Fibroblast of pulmonary artery (primary cell): ENCODE measurements around the gene C13orf46.

ENCODE experiments used
- DNase-seq: peaks from one replicate; pipeline ENCODE4 v3.0.0-alpha.2; 2010; ENCODE audit warnings: low read depth
- H3K4me3 ChIP-seq: replicated peaks from 2 replicates; pipeline ENCODE4 v1.5.1; 2011; ENCODE audit warnings: low read depth, mild to moderate bottlenecking, control low read depth, low read length, moderate library complexity
- TF ChIP-seq, protein P1 (sequence below): IDR thresholded peaks from 2 replicates; pipeline ENCODE4 v1.5.1; 2011; ENCODE audit warnings: mild to moderate bottlenecking, control low read depth, low read length, inconsistent platforms; ENCODE audit errors: missing control alignments

C13orf46 gene

DNA sequence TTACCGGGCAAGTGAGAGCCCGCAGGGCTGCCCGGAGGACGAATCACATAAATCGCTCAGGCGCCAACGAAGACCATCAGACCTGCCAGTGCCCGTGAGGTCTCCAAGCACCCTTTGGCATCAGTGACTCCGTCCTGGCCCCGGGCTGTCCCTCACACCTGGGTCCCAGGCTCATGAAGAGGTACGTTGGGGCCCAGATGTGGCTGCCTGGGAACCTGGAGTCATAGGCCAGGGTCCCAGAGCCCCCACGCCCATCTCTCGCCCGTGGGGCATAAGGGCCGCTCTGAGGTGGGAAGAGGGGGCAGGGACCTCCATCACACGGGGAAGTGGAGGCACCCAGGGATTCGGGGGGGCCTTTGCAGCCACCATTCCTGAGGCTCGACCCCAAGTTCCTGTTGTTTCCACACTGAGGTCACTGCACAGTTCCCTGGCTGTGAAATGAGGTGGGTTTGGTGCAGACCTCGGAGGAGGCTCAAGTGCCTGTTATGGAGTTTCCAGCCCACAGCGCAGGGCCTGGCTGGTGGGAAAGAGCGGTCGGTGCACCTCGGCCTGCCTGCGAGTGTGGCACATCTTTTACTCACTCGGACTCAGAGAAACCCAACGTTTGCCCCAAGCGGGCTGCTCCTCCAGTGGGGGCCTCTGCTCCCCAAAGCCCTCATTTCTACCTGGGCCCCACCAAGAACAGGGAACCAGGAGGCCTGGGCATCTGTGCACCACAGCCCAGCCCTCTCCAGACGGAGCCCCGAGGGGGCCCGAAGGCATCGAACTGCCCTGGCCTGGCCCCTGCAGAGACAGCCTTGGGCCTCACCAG is 35.9 kb upstream of the C13orf46 start:
- TF ChIP-seq, protein P1, sequence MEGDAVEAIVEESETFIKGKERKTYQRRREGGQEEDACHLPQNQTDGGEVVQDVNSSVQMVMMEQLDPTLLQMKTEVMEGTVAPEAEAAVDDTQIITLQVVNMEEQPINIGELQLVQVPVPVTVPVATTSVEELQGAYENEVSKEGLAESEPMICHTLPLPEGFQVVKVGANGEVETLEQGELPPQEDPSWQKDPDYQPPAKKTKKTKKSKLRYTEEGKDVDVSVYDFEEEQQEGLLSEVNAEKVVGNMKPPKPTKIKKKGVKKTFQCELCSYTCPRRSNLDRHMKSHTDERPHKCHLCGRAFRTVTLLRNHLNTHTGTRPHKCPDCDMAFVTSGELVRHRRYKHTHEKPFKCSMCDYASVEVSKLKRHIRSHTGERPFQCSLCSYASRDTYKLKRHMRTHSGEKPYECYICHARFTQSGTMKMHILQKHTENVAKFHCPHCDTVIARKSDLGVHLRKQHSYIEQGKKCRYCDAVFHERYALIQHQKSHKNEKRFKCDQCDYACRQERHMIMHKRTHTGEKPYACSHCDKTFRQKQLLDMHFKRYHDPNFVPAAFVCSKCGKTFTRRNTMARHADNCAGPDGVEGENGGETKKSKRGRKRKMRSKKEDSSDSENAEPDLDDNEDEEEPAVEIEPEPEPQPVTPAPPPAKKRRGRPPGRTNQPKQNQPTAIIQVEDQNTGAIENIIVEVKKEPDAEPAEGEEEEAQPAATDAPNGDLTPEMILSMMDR, result no peak
- no peak for DNase-seq

DNA sequence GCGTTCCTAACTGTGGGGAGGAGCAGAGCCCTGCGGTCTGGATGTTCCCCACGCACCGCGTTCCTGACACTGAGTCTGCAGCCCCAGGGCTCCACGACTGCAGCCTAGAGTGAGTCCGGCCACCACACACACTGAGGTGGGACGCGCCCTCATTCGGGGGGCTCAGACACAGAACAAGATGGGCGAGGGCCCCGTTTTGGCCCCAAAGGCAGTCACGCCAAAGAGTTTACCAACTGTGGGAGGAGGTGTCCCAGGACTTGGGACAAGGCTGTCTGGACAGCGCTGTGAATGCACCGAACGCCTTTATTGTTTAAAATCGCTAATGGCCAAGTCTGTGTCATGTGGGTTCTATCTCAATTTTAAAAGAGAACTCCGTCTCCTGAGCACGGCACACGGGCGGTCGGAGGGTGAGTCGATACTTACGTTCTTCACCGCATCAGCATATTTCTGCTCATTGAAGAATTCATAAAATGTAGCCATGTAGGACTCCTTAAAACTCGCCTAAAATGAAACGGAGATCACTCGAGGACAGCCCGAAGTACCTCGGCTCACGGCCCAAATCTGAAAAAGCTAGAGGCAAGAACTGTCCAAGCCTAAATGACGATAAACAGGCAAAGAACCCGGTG is 35.2 kb upstream of the C13orf46 start:
- no peak overlapping the region for H3K4me3 ChIP-seq
- TF ChIP-seq, protein P1, result no peak
- DNase-seq, result no peak

More for the DNA sequence above, 35.9 kb upstream of the C13orf46 start:
- H3K4me3 ChIP-seq, result no peak overlapping the region

DNA sequence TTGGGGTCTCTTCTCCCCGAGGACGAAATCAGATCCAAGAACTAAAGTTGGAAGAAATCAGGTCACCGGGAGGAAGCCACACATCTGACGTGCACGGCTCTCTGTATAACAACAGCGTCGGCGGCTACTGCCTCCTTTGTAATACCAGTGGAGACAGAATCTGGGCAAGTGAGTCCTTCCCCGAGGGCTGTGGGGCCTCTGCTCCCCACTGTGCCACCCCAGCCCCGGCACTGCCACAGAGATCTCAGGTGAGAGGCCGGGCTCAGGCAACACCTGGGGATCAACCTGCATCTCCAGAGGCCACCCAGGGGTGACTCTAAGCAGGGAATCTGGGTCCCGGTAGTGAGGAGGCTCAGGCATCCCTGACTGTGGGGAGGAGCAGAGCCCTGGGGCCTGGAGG is 33.7 kb upstream of the C13orf46 start:
- no peak overlapping the region for H3K4me3 ChIP-seq
- no peak for DNase-seq
- TF ChIP-seq, protein P1, result no peak

DNA sequence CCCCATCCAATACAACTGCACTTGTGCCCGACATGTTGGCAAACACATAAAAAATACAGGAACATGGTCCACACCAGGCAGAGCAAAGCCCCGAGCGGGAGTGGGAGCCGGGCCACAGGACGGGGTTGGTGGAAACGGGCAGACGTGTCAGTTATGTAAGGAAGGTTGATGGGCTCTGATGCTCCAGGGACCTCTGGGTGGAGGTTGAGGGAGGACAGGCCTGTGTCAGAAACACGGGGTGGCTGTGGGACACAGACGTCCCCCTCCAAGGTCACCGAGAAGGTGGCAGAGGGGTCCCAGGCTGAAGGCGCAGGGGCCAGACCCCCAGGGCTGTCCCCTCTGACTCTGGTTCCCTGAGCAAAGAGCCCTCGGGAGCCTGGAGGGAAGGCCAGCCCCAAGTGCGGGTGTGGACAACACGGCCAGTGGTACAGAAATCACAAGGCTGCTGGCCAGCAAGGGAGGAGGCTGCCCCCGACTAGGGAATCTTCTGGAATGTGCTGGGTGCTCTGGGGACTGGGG is 31.4 kb upstream of the C13orf46 start:
- TF ChIP-seq, protein P1, result no peak
- no peak for DNase-seq
- no peak overlapping the region for H3K4me3 ChIP-seq

DNA sequence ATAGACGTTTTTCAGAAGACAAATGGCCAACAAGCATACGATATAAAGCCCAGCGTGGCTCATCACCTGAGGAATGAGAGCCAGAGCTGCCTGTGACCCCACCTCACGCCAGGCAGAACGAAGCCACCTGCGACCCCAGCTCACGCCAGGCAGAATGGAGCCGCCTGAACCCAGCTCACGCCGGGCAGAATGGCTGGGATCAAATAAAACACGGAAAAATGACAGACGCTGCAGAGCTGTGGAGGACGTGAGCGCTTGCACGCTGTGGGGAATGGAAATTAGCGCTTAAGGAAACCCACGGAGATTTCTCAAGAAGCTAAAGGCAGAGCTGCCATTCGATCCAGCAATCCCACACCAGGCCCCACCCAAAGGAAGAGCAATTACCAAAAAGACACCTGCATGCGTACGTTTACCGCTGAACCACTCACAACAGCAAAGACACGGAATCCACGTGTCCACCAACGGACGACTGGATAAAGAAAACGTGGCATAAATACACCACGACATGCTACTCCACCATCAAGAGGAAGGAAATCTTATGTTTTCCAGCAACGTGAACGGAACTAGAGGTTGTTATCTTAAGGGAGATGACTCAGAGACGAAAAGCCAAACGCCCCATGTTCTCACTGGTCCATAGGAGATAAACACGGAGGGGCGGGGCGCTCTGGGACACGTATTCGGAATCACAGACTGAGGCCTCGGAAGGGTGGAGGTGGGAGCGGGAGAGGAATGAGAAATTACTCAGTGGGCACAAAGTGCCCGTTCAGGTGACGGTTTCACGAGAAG is 30.7 kb upstream of the C13orf46 start:
- TF ChIP-seq, protein P1, result no peak
- no peak overlapping the region for H3K4me3 ChIP-seq
- peak; percentile 90 for DNase-seq

DNA sequence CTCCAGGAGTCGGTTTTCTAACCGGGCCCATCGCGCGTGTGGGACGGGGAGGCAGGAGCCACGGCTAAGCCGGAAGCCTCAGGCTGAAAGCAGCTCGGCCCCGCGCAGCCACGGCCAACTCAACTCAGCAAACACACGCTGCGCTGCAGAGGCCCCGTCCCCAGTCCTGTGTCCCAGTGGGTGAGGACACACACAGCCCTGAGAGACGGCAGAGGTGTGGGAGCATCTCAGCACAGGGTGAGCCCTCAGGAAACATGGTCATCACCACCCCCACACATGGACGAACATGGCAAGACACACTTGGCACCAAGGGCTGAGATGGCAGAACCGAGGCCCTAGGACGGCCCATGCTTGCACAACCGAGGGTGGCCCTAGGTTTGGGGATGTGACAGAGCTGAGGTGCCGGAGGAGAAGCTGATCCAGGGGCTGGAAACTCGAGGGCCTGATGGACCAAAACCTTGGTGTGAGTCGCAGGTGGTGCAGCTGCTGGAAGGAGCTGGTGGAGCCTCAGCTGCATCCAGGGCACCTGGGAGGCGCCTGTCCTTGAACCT is 29.0 kb upstream of the C13orf46 start:
- DNase-seq, result no peak
- TF ChIP-seq, protein P1, result no peak
- H3K4me3 ChIP-seq, result no peak overlapping the region
